GM23338 (cell line): ENCODE results near the gene ATL3.

Experiments used
- CREB1 ChIP-seq: fragments of 250-450 bp; sonication (Bioruptor Pico); IDR thresholded peaks from 2 replicates; pipeline ENCODE4 v1.5.0; 2020; ENCODE audit warnings: low read depth, mild to moderate bottlenecking, moderate library complexity
- CTCF ChIP-seq, 2 experiments: fragments of 200-600 bp in 1 of 2; sonication (generic) in 1 of 2; conservative IDR thresholded peaks; 2 replicates each; pipeline versions ENCODE4 v1.5.1 to v1.6.1; 2016 to 2017; ENCODE audit warnings: antibody characterized with exemption in 2 of 2, low read depth in 2 of 2, mild to moderate bottlenecking in 2 of 2, moderate library complexity in 1 of 2
- ETS1 ChIP-seq: IDR thresholded peaks from 2 replicates; pipeline ENCODE4 v1.6.1; 2016; ENCODE audit warnings: antibody characterized with exemption
- EZH2 ChIP-seq: fragments of 200-600 bp; sonication (generic); IDR thresholded peaks from one replicate; pipeline ENCODE4 v1.8.0; 2017; ENCODE audit warnings: antibody characterized with exemption, mild to moderate bottlenecking, low read depth; ENCODE audit not compliant: unreplicated experiment
- EZH2phosphoT487 ChIP-seq: fragments of 200-600 bp; sonication (generic); IDR thresholded peaks from one replicate; pipeline ENCODE4 v1.8.1; 2018; ENCODE audit warnings: antibody characterized with exemption; ENCODE audit not compliant: unreplicated experiment
- JUNB ChIP-seq: IDR thresholded peaks from one replicate; pipeline ENCODE4 v1.6.1; 2016; ENCODE audit warnings: antibody characterized with exemption; ENCODE audit not compliant: unreplicated experiment
- POLR2AphosphoS5 ChIP-seq: IDR thresholded peaks from 2 replicates; pipeline ENCODE4 v1.6.1; 2016; ENCODE audit warnings: antibody characterized with exemption, low read depth
- ZNF331 ChIP-seq: fragments of 250-450 bp; sonication (Bioruptor Pico); IDR thresholded peaks from 2 replicates; pipeline ENCODE4 v1.5.0; 2020; ENCODE audit warnings: low read depth, mild to moderate bottlenecking, moderate library complexity
- TF ChIP-seq, protein P1 (sequence below): IDR thresholded peaks from one replicate; pipeline ENCODE4 v1.6.1; 2018; ENCODE audit warnings: antibody characterized with exemption; ENCODE audit not compliant: unreplicated experiment

- TF ChIP-seq ZNF331 (no peak), POLR2AphosphoS5 (no peak), EZH2 (no peak), CTCF (conservative IDR thresholded peaks at IDR 0.05; ENCODE audit: low read depth in 2 of 2) (no peak), ETS1 (no peak), JUNB (no peak), EZH2phosphoT487 (no peak), CREB1 (no peak)
- TF ChIP-seq, protein P1, sequence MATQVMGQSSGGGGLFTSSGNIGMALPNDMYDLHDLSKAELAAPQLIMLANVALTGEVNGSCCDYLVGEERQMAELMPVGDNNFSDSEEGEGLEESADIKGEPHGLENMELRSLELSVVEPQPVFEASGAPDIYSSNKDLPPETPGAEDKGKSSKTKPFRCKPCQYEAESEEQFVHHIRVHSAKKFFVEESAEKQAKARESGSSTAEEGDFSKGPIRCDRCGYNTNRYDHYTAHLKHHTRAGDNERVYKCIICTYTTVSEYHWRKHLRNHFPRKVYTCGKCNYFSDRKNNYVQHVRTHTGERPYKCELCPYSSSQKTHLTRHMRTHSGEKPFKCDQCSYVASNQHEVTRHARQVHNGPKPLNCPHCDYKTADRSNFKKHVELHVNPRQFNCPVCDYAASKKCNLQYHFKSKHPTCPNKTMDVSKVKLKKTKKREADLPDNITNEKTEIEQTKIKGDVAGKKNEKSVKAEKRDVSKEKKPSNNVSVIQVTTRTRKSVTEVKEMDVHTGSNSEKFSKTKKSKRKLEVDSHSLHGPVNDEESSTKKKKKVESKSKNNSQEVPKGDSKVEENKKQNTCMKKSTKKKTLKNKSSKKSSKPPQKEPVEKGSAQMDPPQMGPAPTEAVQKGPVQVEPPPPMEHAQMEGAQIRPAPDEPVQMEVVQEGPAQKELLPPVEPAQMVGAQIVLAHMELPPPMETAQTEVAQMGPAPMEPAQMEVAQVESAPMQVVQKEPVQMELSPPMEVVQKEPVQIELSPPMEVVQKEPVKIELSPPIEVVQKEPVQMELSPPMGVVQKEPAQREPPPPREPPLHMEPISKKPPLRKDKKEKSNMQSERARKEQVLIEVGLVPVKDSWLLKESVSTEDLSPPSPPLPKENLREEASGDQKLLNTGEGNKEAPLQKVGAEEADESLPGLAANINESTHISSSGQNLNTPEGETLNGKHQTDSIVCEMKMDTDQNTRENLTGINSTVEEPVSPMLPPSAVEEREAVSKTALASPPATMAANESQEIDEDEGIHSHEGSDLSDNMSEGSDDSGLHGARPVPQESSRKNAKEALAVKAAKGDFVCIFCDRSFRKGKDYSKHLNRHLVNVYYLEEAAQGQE = no peak
These were observed 96.1 kb downstream of the ATL3 start for GRCh38 chr11:63574856-63575602.
